Stimulated activated memory B cell treated with anti-CD40 and anti-IgM and Interleukin-4, amounts not matched to agents 10 μg/mL and 1 μg/mL and 100 μg/mL, for 72 hours (primary cell): Measurements from ENCODE around the gene IL21R.

Source experiments
- ATAC-seq: fragments of 150-1000 bp; cut with Tn5 transposase; 2 replicates; pipeline ENCODE4 v1.10.0; 2021
- H3K27ac Mint-ChIP-seq: one replicate; pipeline ENCODE4 v1.8.0; 2022; ENCODE audit warnings: mild to moderate bottlenecking, mixed read lengths
- H3K27me3 Mint-ChIP-seq: one replicate; pipeline ENCODE4 v1.8.0; 2022; ENCODE audit warnings: mixed read lengths
- H3K36me3 Mint-ChIP-seq: one replicate; pipeline ENCODE4 v1.8.0; 2022; ENCODE audit warnings: mixed read lengths
- H3K4me1 Mint-ChIP-seq: one replicate; pipeline ENCODE4 v1.8.0; 2022; ENCODE audit warnings: mixed read lengths
- H3K4me3 Mint-ChIP-seq: one replicate; pipeline ENCODE4 v1.8.0; 2022; ENCODE audit warnings: mild to moderate bottlenecking, moderate library complexity, mixed read lengths
- H3K9me3 Mint-ChIP-seq: one replicate; pipeline ENCODE4 v1.8.0; 2022; ENCODE audit warnings: mixed read lengths

Gene IL21R

GRCh38 chr16:27463741-27464591, 62.0 kb downstream of the IL21R start:
- H3K36me3 Mint-ChIP-seq, result peaks cover 60% of the 10 kb centered on the region
- H3K9me3 Mint-ChIP-seq, result no peaks in the 10 kb centered on the region
- no peak overlapping the region for H3K4me3 Mint-ChIP-seq
- H3K4me1 Mint-ChIP-seq, result no peaks in the 10 kb centered on the region
- ATAC-seq, result no peak
- H3K27ac Mint-ChIP-seq, result no peak overlapping the region
- no peaks in the 10 kb centered on the region for H3K27me3 Mint-ChIP-seq

- H3K4me1 Mint-ChIP-seq, result no peaks in the 10 kb centered on the region
- H3K4me3 Mint-ChIP-seq, result no peak overlapping the region
- H3K36me3 Mint-ChIP-seq, result peaks cover 64% of the 10 kb centered on the region
Observed at GRCh38 chr16:27464626-27465482, 62.9 kb downstream of the IL21R start.

GRCh38 chr16:27465483-27465879, 63.5 kb downstream of the IL21R start:
- no peaks in the 10 kb centered on the region for H3K4me1 Mint-ChIP-seq
- H3K9me3 Mint-ChIP-seq, result no peaks in the 10 kb centered on the region
- H3K4me3 Mint-ChIP-seq, result no peak overlapping the region
- no peak overlapping the region for H3K27ac Mint-ChIP-seq
- H3K36me3 Mint-ChIP-seq, result peaks cover 70% of the 10 kb centered on the region
- no peaks in the 10 kb centered on the region for H3K27me3 Mint-ChIP-seq
- no peak for ATAC-seq

More at GRCh38 chr16:27464626-27465482, 62.9 kb downstream of the IL21R start:
- Mint-ChIP-seq H3K9me3 (no peaks in the 10 kb centered on the region), H3K27me3 (no peaks in the 10 kb centered on the region), H3K27ac (no peak overlapping the region)
- ATAC-seq, result no peak

- no peak for ATAC-seq
- no peak overlapping the region for H3K27ac Mint-ChIP-seq
- H3K36me3 Mint-ChIP-seq, result peaks cover 89% of the 10 kb centered on the region
- H3K9me3 Mint-ChIP-seq, result no peaks in the 10 kb centered on the region
- no peak overlapping the region for H3K4me3 Mint-ChIP-seq
- no peaks in the 10 kb centered on the region for H3K4me1 Mint-ChIP-seq
- no peaks in the 10 kb centered on the region for H3K27me3 Mint-ChIP-seq
Observed at GRCh38 chr16:27468941-27469531, 67.1 kb downstream of the IL21R start.

GRCh38 chr16:27470567-27471431, 68.8 kb downstream of the IL21R start:
- Mint-ChIP-seq H3K27me3 (no peaks in the 10 kb centered on the region), H3K27ac (no peak overlapping the region), H3K9me3 (no peaks in the 10 kb centered on the region), H3K4me1 (no peaks in the 10 kb centered on the region), H3K36me3 (peaks cover 95% of the 10 kb centered on the region), H3K4me3 (no peak overlapping the region)
- ATAC-seq, result no peak

GRCh38 chr16:27471661-27472060, 69.7 kb downstream of the IL21R start:
- Mint-ChIP-seq H3K27ac (no peak overlapping the region), H3K27me3 (no peaks in the 10 kb centered on the region), H3K36me3 (peaks cover 92% of the 10 kb centered on the region), H3K9me3 (no peaks in the 10 kb centered on the region), H3K4me1 (no peaks in the 10 kb centered on the region), H3K4me3 (no peak overlapping the region)
- no peak for ATAC-seq

GRCh38 chr16:27472091-27473020, 70.4 kb downstream of the IL21R start:
- Mint-ChIP-seq H3K27me3 (no peaks in the 10 kb centered on the region), H3K27ac (no peak overlapping the region), H3K4me1 (no peaks in the 10 kb centered on the region), H3K9me3 (no peaks in the 10 kb centered on the region), H3K4me3 (no peak overlapping the region), H3K36me3 (peaks cover 93% of the 10 kb centered on the region)
- ATAC-seq, result no peak

GRCh38 chr16:27473101-27473900, 71.3 kb downstream of the IL21R start:
- Mint-ChIP-seq H3K27me3 (no peaks in the 10 kb centered on the region), H3K4me1 (no peaks in the 10 kb centered on the region), H3K36me3 (peaks cover 93% of the 10 kb centered on the region), H3K4me3 (no peak overlapping the region), H3K9me3 (no peaks in the 10 kb centered on the region), H3K27ac (no peak overlapping the region)
- peak; percentile 39 for ATAC-seq

GRCh38 chr16:27474041-27474440, 72.1 kb downstream of the IL21R start:
- no peak for ATAC-seq
- H3K27ac Mint-ChIP-seq, result no peak overlapping the region
- no peaks in the 10 kb centered on the region for H3K9me3 Mint-ChIP-seq
- H3K27me3 Mint-ChIP-seq, result no peaks in the 10 kb centered on the region
- H3K4me3 Mint-ChIP-seq, result no peak overlapping the region
- H3K4me1 Mint-ChIP-seq, result no peaks in the 10 kb centered on the region
- H3K36me3 Mint-ChIP-seq, result peaks cover 92% of the 10 kb centered on the region

GRCh38 chr16:27474921-27475320, 72.9 kb downstream of the IL21R start:
- Mint-ChIP-seq H3K27ac (no peak overlapping the region), H3K4me3 (no peak overlapping the region), H3K36me3 (peaks cover 88% of the 10 kb centered on the region), H3K9me3 (no peaks in the 10 kb centered on the region), H3K27me3 (no peaks in the 10 kb centered on the region), H3K4me1 (no peaks in the 10 kb centered on the region)
- ATAC-seq, result peak; percentile 20

- Mint-ChIP-seq H3K36me3 (peaks cover 88% of the 10 kb centered on the region), H3K4me3 (no peak overlapping the region), H3K27ac (no peak overlapping the region), H3K27me3 (no peaks in the 10 kb centered on the region), H3K4me1 (no peaks in the 10 kb centered on the region), H3K9me3 (no peaks in the 10 kb centered on the region)
- ATAC-seq, result no peak
Observed at GRCh38 chr16:27475561-27475960, 73.6 kb downstream of the IL21R start.

- Mint-ChIP-seq H3K27me3 (no peaks in the 10 kb centered on the region), H3K9me3 (no peaks in the 10 kb centered on the region), H3K27ac (no peak overlapping the region), H3K4me3 (no peak overlapping the region), H3K4me1 (no peaks in the 10 kb centered on the region), H3K36me3 (peaks cover 88% of the 10 kb centered on the region)
- no peak for ATAC-seq
Observed at GRCh38 chr16:27476240-27476639, 74.3 kb downstream of the IL21R start.

- H3K27ac Mint-ChIP-seq, result no peak overlapping the region
- peaks cover 86% of the 10 kb centered on the region for H3K36me3 Mint-ChIP-seq
- H3K9me3 Mint-ChIP-seq, result no peaks in the 10 kb centered on the region
- ATAC-seq, result no peak
- no peak overlapping the region for H3K4me3 Mint-ChIP-seq
- no peaks in the 10 kb centered on the region for H3K27me3 Mint-ChIP-seq
- H3K4me1 Mint-ChIP-seq, result no peaks in the 10 kb centered on the region
Observed at GRCh38 chr16:27480761-27481160, 78.8 kb downstream of the IL21R start.
